GM13977 (cell line): ENCODE data around the gene NCLN.

ENCODE experiments used
- DNase-seq: peaks from one replicate; pipeline ENCODE4 v3.0.0; 2012; ENCODE audit warnings: low spot score
- in situ Hi-C: fragments of 300-500 bp; cut with MboI; formaldehyde crosslinking; loops from one replicate; pipeline ENCODE4 v1.12.0; 2022; ENCODE audit warnings: low sequenced_read_pairs, low pct_unique_long_range_greater_than_20kb, mixed read lengths, inconsistent platforms; ENCODE audit not compliant: unreplicated experiment
- TF ChIP-seq, protein P1 (sequence below): IDR thresholded peaks from 2 replicates; pipeline ENCODE4 v1.5.1; 2012; ENCODE audit warnings: mild to moderate bottlenecking, control low read depth; ENCODE audit not compliant: insufficient read depth; ENCODE audit errors: extremely low read depth, missing control alignments

NCLN gene, protein sequence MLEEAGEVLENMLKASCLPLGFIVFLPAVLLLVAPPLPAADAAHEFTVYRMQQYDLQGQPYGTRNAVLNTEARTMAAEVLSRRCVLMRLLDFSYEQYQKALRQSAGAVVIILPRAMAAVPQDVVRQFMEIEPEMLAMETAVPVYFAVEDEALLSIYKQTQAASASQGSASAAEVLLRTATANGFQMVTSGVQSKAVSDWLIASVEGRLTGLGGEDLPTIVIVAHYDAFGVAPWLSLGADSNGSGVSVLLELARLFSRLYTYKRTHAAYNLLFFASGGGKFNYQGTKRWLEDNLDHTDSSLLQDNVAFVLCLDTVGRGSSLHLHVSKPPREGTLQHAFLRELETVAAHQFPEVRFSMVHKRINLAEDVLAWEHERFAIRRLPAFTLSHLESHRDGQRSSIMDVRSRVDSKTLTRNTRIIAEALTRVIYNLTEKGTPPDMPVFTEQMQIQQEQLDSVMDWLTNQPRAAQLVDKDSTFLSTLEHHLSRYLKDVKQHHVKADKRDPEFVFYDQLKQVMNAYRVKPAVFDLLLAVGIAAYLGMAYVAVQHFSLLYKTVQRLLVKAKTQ

DNA sequence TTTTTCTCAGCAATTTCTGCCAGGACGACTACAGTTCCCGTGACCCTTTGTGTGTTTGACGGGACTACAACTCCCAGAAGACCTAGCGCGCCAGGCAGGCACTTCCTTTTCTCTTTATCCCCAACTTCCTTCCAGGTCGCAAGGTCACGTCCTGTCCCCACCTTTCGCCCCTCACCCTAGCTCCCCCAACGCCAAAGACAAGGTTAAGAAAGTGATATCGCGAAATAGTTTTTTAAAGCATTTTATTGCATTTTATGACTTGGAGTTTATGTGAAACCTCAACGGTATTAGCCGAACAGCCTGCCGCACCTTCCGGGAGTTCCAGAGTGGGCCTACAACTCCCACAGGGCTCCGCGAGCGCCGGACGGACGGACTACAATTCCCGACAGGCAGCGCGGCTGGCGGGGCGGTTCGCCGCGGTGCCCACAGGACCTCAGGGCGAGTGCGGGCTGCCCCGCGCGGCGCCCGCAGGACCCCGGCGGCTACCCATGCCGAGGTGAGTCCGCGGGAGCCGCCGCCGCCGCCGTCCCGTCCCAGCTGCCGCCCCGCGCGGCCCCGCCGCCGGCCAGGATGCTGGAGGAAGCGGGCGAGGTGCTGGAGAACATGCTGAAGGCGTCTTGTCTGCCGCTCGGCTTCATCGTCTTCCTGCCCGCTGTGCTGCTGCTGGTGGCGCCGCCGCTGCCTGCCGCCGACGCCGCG lies at the start of gene NCLN:
TSS of gene NCLN (plus strand) at position 470 of the 699 bp plus-strand sequence. CDS start at position 571, 101 bp downstream.
- TF ChIP-seq, protein P1, sequence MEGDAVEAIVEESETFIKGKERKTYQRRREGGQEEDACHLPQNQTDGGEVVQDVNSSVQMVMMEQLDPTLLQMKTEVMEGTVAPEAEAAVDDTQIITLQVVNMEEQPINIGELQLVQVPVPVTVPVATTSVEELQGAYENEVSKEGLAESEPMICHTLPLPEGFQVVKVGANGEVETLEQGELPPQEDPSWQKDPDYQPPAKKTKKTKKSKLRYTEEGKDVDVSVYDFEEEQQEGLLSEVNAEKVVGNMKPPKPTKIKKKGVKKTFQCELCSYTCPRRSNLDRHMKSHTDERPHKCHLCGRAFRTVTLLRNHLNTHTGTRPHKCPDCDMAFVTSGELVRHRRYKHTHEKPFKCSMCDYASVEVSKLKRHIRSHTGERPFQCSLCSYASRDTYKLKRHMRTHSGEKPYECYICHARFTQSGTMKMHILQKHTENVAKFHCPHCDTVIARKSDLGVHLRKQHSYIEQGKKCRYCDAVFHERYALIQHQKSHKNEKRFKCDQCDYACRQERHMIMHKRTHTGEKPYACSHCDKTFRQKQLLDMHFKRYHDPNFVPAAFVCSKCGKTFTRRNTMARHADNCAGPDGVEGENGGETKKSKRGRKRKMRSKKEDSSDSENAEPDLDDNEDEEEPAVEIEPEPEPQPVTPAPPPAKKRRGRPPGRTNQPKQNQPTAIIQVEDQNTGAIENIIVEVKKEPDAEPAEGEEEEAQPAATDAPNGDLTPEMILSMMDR, result no peak
- in situ Hi-C loops, result no loop called here
- DNase-seq, result peak; percentile 93

- TF ChIP-seq, protein P1, result no peak
- in situ Hi-C loops, result no loop called here
- peak; percentile 78 for DNase-seq
Measured at GRCh38 chr19:3135961-3136683, 49.6 kb upstream of the NCLN start, which contains the start of gene GNA15. GNA15 (plus strand) TSS chr19:3136033; CDS start chr19:3136451, 418 bp downstream.

GRCh38 chr19:3136684-3137055 lies 49.1 kb upstream of the NCLN start:
- DNase-seq, result no peak
- TF ChIP-seq, protein P1, result no peak
- in situ Hi-C loops, result no loop called here

- no peak for DNase-seq
- TF ChIP-seq, protein P1, result no peak
- in situ Hi-C loops, result no loop called here
Measured at GRCh38 chr19:3137119-3137518, 48.6 kb upstream of the NCLN start.

- DNase-seq, result no peak
- in situ Hi-C loops, result no loop called here
- TF ChIP-seq, protein P1, result no peak
Measured at GRCh38 chr19:3138268-3138667, 47.5 kb upstream of the NCLN start.

- DNase-seq, result no peak
- in situ Hi-C loops, result no loop called here
- TF ChIP-seq, protein P1, result no peak
Measured at GRCh38 chr19:3140667-3141038, 45.1 kb upstream of the NCLN start.
